ENCODE data around the gene NPAS1. TPM values are rescaled to one million over a fixed set of nuclear protein-coding genes. Genes with fewer than 3 reads are reported as not detected.

The NPAS1 gene
- polyA plus RNA-seq, 3 donors = not detected

- intact Hi-C loops (cut with micrococcal nuclease) = no loop called here
- Histone ChIP-seq H3K27ac (ENCODE audit: low read depth in 1 of 2, low read length in 2 of 2) (no peak overlapping the region), H3K4me1 (ENCODE audit: control insufficient read depth in 1 of 2, insufficient read depth in 2 of 2, low read length in 2 of 2) (no peaks in the 10 kb centered on the region), H4K20me1 (ENCODE audit: insufficient read depth, low read length) (no peaks in the 10 kb centered on the region), H3K9ac (ENCODE audit: insufficient read depth, low read length, poor library complexity, severe bottlenecking) (no peak overlapping the region), H3K9me3 (replicated peaks in 1 of 2; ENCODE audit: control insufficient read depth in 1 of 2, insufficient read depth in 1 of 2, low read length in 2 of 2) (no peaks in the 10 kb centered on the region), H3K4me2 (replicated peaks; ENCODE audit: extremely low read depth, low read length, poor library complexity, severe bottlenecking) (no peak overlapping the region), H3K4me3 (replicated peaks in 1 of 3; ENCODE audit: low read depth in 2 of 3, low read length in 3 of 3) (no peak overlapping the region), H2AFZ (ENCODE audit: insufficient read depth, low read depth, low read length, poor library complexity, severe bottlenecking) (no peak overlapping the region), H3K79me2 (ENCODE audit: insufficient read depth, low read length) (no peaks in the 10 kb centered on the region), H3K36me3 (replicated peaks in 1 of 2; ENCODE audit: control insufficient read depth in 1 of 2, insufficient read depth in 2 of 2, low read length in 2 of 2) (no peaks in the 10 kb centered on the region), H3K27me3 (ENCODE audit: control insufficient read depth in 2 of 2, insufficient read depth in 2 of 2, low read length in 2 of 2) (no peaks in the 10 kb centered on the region)
- Mint-ChIP-seq H3K36me3 (no peaks in the 10 kb centered on the region), H3K4me3 (no peak overlapping the region), H3K4me1 (peaks cover 16% of the 10 kb centered on the region), H3K9me3 (no peaks in the 10 kb centered on the region), H3K27me3 (ENCODE audit: low read depth in 3 of 3) (peaks cover 7 to 20% (median 8%) of the 10 kb centered on the region in 3 donors), H3K27ac (no peak overlapping the region)
- WGBS (ENCODE audit: insufficient coverage) = 71% methylated on average over 4 of the region's 5 CpGs
- DNase-seq = no peak
- TF ChIP-seq CTCF (IDR thresholded peaks at IDR 0.05) = no peak
These were observed 36.8 kb downstream of the NPAS1 start for GRCh38 chr19:47056411-47056810.

- H3K4me3 Mint-ChIP-seq = no peak overlapping the region
- H3K27me3 Mint-ChIP-seq (ENCODE audit: low read depth in 3 of 3) = peaks cover 7 to 20% (median 8%) of the 10 kb centered on the region in 3 donors
- H3K9me3 Mint-ChIP-seq = no peaks in the 10 kb centered on the region
- no peaks in the 10 kb centered on the region for H3K36me3 Mint-ChIP-seq
- Histone ChIP-seq H3K4me1 (ENCODE audit: control insufficient read depth in 1 of 2, insufficient read depth in 2 of 2, low read length in 2 of 2) (no peaks in the 10 kb centered on the region), H3K27me3 (ENCODE audit: control insufficient read depth in 2 of 2, insufficient read depth in 2 of 2, low read length in 2 of 2) (no peaks in the 10 kb centered on the region), H3K27ac (ENCODE audit: low read depth in 1 of 2, low read length in 2 of 2) (no peak overlapping the region), H3K4me3 (replicated peaks in 1 of 3; ENCODE audit: low read depth in 2 of 3, low read length in 3 of 3) (no peak overlapping the region), H4K20me1 (ENCODE audit: insufficient read depth, low read length) (no peaks in the 10 kb centered on the region), H2AFZ (ENCODE audit: insufficient read depth, low read depth, low read length, poor library complexity, severe bottlenecking) (no peak overlapping the region), H3K79me2 (ENCODE audit: insufficient read depth, low read length) (no peaks in the 10 kb centered on the region), H3K4me2 (replicated peaks; ENCODE audit: extremely low read depth, low read length, poor library complexity, severe bottlenecking) (no peak overlapping the region), H3K9me3 (replicated peaks in 1 of 2; ENCODE audit: control insufficient read depth in 1 of 2, insufficient read depth in 1 of 2, low read length in 2 of 2) (no peaks in the 10 kb centered on the region), H3K36me3 (replicated peaks in 1 of 2; ENCODE audit: control insufficient read depth in 1 of 2, insufficient read depth in 2 of 2, low read length in 2 of 2) (no peaks in the 10 kb centered on the region), H3K9ac (ENCODE audit: insufficient read depth, low read length, poor library complexity, severe bottlenecking) (no peak overlapping the region)
- DNase-seq = no peak
- no CpG with 5 or more reads among the region's 2 CpGs for WGBS (ENCODE audit: insufficient coverage)
- intact Hi-C loops (cut with micrococcal nuclease) = no loop called here
- H3K4me1 Mint-ChIP-seq = peaks cover 8% of the 10 kb centered on the region
- TF ChIP-seq CTCF (IDR thresholded peaks at IDR 0.05) = no peak
- no peak overlapping the region for H3K27ac Mint-ChIP-seq
These were observed 37.7 kb downstream of the NPAS1 start for GRCh38 chr19:47057328-47057727.
